CD4-positive, alpha-beta T cell treated with Interleukin-6 at 100 ng/mL for 8 hours (primary cell): ENCODE data around the gene DZIP3.
"Not testable (repeated sequence)": the region's sequence is repeated elsewhere in the genome, so short reads cannot be mapped to it uniquely, and the experiment has no call there.

ENCODE experiments used
- DNase-seq: peaks from one replicate; pipeline ENCODE4 v3.0.0-alpha.2; 2020; ENCODE audit warnings: mixed read lengths, low spot score

The DZIP3 gene

GRCh38 chr3:108677811-108678210 lies 88.3 kb downstream of the DZIP3 start:
- DNase-seq = no peak

GRCh38 chr3:108692286-108692685 lies 102.8 kb downstream of the DZIP3 start:
- DNase-seq = not testable (repeated sequence)

DNA sequence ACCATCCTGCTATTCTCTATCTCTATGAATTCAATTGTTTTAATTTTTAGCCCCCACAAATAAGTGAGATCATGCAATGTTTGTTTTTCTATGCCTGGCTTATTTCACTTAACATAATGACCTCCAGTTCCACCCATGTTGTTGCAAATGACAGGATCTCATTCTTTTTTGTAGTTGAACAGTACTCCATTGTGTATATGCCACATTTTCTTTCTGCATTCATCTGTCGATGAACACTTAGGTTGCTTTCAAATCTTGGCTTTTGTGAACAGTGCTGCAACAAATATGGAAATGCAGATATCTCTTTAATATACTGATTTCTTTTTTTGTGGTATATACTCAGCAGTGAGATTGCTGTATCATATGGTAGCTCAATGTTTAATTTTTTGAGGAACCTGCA lies 108.9 kb downstream of the DZIP3 start:
- no peak for DNase-seq

DNA sequence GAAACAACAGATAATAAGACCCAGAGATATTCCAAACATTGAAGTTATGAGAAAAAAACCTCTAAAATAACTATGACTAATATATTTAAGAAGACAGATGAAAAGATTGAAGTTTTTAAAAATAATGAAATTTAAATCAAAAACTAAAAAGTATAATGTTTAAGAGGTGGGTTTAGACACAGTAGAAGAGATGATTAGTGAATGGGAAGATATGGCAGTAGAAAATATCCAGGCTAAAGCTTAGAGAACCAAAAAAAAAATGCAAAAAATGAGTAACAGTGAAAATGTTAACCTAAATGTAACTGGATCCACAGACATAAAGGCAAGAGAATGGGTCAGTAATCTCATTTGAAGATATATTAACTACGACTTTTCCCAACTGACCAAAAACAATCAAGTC lies 115.5 kb downstream of the DZIP3 start:
- DNase-seq = no peak

GRCh38 chr3:108713009-108713516 lies 123.5 kb downstream of the DZIP3 start:
- no peak for DNase-seq

DNA sequence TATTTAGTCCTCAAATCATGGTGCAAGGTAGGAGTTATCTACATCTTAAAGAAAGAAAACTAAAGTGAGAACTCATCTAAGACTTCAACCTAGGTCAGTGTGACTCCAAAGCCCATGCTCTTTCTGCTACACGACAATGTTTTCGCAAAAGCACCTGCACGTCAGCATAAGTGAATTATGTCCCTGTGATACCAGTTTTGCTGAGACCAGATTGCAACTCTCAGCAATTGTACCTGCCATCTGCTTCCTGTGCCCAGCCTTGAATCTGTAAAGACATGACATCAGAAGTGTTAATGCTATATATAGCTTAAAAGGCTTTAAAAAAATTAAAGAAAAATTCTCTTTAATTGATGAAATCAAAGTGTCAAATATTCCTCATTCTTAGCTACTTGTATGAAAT lies 124.3 kb downstream of the DZIP3 start:
- DNase-seq = no peak

DNA sequence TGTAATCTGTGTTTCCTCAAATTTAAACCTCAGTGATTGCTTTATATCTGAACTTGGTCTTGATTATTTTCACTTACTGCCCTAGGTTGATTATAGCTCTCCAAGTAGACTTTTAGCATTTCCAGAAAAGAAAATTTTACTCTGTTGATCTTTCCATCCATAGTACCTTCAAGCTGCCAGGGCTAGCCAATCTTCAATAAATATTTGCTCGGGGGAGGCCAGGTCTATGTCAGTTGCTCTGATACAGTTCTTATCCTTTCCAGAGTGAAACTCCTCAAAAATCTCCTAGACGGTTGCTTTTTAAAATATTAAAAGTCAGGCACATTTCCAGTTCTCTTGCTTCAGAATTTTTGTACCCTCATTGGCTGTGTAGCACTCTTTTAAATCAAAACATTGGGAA lies 128.9 kb downstream of the DZIP3 start:
- no peak for DNase-seq

DNA sequence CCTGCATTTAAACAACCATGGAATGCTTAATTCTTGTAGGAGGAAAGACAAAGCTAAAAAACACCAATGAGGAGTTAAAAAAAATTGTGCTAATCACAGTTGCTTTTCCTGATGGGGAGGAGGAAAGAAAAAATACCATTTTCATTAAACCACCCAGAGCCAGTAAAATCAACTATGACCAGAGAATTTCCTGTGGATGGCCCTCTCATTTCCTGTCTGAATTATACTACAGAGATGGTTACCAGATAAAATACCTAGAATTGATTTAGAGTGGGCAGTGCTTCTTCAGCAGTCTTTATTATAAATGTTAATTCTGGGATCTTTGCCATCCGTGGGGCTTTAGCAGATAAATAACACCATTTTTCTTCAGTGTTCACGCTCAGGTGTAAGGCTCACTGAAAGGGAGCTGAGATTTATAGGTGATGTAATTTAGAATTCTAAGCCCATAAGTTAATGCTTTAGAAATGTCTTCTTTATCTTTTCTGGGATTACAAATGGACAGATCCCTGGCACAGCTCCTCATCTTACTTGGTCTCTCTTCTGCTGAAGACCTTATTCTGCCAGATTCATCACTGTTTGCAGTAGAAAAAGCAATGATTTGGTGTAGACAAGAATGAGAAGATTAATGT lies 129.8 kb downstream of the DZIP3 start:
- no peak for DNase-seq

- DNase-seq = no peak
Observed at GRCh38 chr3:108722724-108723123, 133.2 kb downstream of the DZIP3 start.

- no peak for DNase-seq
Observed at GRCh38 chr3:108724101-108724500, 134.6 kb downstream of the DZIP3 start.

- DNase-seq = no peak
Observed at GRCh38 chr3:108728105-108728504, 138.6 kb downstream of the DZIP3 start.

- DNase-seq = no peak
Observed at GRCh38 chr3:108728934-108729333, 139.4 kb downstream of the DZIP3 start.

GRCh38 chr3:108736821-108737220 lies 147.3 kb downstream of the DZIP3 start:
- DNase-seq = no peak

DNA sequence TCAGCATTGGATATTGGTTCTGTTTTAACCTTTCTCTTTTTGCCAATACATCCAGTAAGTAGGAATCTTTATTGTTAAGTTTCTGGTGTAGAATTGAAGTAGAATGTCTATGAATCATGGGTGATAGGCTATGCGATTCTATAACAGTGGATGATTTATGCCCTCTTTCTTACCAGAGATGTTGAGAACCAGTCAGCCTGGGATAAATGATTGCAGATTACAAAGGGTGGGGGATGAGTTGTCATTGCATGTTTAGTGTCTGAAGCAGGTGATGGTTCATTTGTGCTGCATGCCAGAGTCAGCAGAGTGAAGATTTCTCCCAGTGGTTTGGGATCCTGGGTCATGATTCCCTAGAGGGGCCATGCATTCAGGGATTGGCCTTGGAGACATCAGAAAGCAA lies 153.4 kb downstream of the DZIP3 start:
- no peak for DNase-seq
